Left ventricle myocardium superior (tissue), 1 donor: ENCODE measurements around the gene ADRA2C. TPM values are rescaled to one million over a fixed set of nuclear protein-coding genes. Genes with fewer than 3 reads are reported as not detected.

ENCODE experiments used
- total RNA-seq: library from RNA; stranded (reverse); fragmentation: NEBNext Ultra II Directional; extraction: Animal tissue kit (Norgen Biotek cat#: 25700); gene quantifications from one replicate; pipeline ENCODE4 v1.2.1, GENCODE V29; 2021
- donor health status: DM: no; HTN: yes; CAD: no; lungs with severe emphysema.

ADRA2C gene
- total RNA-seq, 1 donor from 2014 or later: 5.9 TPM

Other genes with a start within 250 kb of the ADRA2C start
- 307 TPM for gene LRPAP1, start 234.0 kb upstream of the ADRA2C start, total RNA-seq